RKO (cell line): ENCODE data around the gene YBX2.

Experiments
- DNase-seq: peaks from one replicate; pipeline ENCODE4 v3.0.0-alpha.2; 2016; ENCODE audit warnings: low spot score

The YBX2 gene

DNA sequence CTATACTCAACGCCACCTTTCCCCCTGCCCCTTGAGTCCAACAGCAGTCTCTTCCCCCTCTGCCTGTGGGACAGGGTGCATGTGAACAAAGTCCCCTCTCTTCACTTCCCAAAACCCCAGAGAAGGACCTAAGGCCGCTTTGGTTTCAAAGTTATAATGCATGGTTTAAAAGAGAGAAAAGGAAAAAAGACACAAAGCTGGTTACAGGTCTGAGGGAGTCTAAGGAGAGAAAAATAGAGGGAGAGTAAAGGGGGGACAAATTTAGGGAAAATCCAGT is 51.0 kb downstream of the YBX2 start:
- no peak for DNase-seq

DNA sequence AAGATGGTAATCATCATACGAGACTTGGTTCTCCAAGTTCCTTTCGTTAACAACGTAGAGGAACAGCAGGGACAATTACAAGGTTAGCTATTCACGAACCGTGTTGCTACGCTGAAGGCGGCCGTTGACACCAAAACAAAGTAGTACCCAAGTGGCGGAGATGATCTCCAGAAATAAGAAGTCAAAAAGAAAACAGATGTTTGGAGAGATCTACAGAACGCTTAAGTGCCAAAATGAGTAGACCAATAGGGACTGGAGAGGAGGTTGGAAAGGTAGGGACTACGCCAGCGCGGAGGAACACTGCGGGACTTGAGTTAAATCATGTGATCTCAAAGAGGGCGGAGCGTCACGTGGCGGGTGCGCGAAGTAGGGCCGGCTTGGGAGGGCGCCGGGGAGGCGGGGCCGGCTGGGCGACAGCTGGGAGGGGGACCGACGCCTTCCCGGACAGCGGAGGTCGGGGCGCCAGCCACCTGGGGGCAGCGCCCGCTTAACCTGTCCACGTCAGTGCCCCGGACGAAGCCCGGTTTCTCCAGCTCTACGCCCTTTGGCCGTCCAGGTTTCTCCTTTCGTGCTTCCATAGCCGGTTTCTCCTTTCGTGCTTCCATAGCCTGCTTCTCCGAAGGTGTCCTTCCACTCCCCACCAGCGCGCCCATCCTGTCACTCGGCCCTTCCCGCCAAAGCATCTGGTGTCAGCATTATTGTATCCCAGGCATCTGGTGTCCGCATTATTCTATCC is 51.6 kb downstream of the YBX2 start:
- DNase-seq, result peak; percentile 94

DNA sequence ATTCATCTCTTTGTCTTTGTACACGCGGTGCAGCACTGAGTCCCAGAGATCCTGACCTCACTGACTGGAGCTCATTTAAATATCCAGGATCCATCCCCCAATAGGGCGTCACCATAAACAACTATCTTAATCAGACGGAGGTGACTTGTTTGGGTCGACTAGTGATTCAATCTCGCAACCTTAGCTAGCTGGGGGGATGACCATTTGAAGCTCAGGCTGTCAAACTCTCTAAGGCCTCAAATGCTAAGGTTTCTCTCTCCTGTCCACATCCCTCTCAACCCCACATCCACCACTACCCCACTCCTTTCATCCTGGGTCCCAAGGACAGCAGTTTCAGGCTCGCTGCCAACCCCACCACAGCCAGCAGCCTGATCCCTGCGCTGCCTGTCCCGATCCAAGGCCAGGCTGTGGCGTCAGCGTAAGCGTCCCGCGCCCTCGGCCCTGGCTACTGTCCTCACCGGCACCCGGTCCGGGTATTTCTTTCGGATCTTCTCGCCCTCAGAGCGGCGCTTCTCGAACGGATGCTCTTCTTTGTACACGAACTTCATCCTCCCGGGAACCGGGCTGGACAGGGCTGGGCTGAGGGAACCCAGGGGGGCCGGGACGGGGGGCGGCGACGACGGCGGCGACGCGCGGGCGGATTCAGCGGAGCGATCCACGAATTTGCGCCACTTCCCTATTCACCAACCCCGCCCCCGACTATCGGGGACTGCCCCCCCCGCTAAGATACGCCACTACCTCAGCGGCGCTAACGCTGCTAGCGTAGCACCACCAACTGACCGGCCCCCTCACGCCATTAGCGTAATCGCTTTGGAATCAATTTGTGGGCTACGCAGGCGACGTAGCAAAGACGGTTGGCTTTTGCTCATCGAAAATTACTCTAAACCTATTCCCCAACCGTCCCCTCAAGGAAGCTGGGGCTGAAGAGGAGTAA is 52.4 kb downstream of the YBX2 start, which contains the start of gene GABARAP:
Gene GABARAP (minus strand): TSS at position 667 of the 934 bp plus-strand sequence. CDS start 119 bp downstream, at position 548.
- DNase-seq, result peak; percentile 98

DNA sequence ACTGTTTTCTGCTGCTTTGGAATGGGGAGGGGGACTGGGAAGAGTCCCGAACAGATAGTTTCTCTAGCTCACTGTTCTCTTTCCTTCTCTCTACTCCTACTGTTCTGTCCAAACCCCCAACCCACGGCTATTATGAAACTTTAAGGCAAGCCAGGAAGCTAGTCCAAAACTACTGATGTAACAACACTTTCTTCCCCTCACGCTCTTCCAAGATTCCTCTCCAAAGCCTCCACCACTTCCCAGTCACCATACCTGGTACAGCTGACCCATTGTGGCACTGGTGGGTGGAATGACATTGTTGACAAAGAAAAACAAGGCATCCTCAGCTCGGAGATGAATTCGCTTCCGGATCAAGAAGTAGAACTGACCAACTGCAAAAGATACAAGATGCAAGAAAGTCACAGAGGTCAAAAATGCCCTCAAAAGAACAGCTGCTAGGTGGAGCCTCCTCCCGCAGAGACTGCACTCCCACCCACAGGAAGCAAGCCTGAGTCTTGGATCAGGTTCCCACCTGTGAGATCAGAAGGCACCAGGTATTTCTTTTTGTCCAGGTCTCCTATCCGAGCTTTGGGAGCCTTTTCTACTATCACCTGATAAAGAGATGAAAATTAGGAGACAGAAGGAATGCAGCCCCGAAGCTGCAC is 53.2 kb downstream of the YBX2 start:
- DNase-seq, result peak; percentile 58

DNA sequence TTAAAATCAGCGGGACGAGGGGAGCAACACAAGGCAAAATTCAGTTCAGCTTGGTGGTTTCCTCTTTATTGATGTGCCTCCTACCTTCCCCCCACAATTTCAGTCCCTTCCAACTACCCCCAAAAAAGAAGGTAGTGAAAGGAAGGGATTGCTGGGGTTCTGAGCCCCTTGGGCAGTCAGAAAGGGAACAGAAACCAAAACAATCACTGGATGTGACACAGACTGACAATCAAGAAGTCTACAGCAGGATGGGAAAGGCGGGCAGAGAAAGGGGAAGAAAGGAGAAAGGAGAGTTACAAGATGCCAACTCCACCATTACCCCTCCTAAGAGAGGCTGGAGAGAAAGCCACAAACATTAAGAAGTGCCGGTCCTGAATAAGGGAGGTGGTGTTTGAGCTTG is 54.1 kb downstream of the YBX2 start:
- DNase-seq, result no peak

DNA sequence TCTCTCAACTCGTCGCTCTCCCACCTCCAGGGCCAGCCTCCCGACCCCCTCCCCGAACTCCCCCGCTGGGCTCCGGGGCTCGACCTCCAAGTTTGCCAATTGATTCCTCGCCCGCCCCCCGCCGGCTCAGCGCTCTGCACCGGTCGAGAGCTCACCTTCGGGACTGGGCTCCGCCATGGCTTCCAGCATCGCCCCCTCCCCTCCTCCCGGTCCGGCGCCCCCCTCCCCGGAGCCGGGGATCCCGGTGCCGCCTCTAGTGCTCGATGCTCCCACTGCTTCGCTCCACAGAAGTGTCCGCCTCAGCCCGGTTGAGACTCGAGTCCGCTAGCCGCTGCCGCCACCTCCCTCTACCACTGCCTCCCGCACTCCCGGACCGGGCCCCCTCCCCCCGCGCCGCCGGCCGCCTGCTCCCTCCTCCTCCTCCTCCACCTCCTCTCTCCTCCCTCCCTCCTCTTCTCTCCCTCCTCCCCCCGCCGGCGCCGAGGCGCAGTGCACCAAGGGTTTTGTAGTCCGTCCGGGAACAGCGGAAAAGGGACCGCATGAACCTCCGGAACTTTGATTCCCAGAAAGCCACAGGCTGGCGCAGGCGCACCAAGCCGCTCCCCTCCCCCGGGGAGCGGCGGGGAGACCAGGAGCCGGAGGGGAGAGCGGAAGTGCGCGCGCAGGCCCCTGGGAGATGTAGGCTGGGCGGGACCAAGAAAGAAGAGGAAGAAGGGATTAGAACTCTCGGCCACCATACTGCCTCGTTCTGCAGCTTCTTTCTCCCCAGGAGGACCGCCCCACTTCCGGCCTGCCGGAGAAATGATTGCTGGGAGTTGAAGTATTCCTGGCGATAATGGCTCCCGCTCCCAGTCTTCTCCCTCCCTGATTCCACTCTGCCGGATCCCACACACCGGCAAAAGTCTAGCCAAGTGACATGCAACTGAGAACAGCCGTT is 55.1 kb downstream of the YBX2 start, which contains the start of gene PHF23:
Gene PHF23 (minus strand): TSS at position 367 of the 937 bp plus-strand sequence. CDS start 178 bp downstream, at position 189.
- DNase-seq, result peak; percentile 99

DNA sequence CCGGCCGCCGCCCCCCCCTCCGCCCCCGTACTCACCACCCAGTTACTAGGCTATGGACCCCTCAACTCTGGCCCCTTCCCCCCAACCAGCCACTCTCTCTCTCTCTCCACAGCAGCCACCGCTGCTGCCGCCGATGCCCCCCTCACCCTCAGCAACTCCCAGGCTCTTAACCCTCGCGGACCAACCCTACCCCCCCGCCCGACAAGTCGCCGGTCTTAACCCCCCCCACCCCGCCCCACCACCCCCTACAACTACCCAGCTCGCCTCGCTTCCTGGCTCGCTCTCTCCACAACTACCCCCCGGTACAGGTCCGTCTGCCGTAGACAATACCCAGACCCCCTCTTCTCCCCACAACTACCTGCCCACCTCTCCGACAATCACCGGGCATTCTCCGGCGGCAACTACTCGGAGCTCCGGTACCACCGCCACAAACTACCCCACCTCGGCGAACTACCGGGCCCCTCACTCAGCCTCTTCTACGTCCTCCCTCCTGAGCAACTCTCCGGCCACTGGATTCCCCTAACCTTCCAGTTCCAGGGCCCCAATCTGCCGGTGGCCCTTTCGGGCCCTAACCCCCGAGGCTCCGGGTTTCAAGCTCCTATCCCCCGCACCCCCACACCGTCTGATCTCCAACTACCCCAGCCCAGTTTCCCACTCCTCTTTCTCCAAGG is 55.9 kb downstream of the YBX2 start:
- DNase-seq, result no peak
